OCI-LY7 (cell line): ENCODE results near the gene ZDHHC5.

Source experiments
- EZH2phosphoT487 ChIP-seq: fragments of 200-600 bp; sonication (generic); IDR thresholded peaks from 2 replicates; pipeline ENCODE4 v1.6.1; 2018; ENCODE audit warnings: low read depth, borderline replicate concordance, mild to moderate bottlenecking, mixed run types, antibody characterized with exemption, low read length, moderate library complexity, mixed read lengths
- TF ChIP-seq, protein P1 (sequence below): fragments of 200-600 bp; sonication (generic); conservative IDR thresholded peaks from 2 replicates; pipeline ENCODE4 v1.5.1; 2014; ENCODE audit warnings: mild to moderate bottlenecking, antibody characterized with exemption, low read length, moderate library complexity, mixed read lengths

DNA sequence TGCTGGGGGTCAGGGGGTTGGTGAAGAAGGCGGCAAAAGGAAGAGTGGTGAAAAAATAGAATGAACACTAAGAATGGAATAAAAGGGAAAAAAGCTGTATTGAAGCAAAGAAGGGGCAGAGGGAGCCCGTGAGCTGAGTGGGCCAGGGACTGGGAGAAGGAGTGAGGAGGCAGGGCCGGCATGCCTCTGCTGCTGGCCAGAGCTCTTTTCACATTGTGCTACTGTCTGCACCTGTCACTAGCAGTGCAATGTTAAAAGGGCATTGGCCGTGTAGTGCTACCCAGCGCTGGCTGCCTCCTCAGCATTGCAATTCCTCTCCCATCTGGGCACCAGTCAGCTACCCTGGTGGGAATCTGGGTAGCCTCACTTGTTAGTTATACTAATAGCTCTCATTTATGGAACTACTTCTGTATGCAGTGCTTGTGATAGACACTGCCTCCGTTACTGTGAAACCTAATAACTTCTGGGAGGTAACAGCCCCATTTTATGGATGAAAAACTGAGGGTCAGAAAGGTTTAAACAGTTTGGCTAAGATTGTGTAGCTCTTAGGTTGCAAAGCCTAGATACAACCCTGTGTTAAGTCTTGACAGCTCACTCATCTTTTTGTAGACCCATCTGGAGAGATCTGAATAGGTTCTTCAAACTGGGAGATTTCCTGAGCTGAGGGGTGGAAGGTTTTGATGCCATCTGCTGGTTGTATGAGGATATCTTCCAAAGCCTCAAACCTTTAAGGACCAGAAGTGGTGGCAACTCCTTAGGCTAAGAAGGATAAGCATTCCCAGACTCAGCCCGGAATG, 26.7 kb upstream of the ZDHHC5 start:
- TF ChIP-seq, protein P1, sequence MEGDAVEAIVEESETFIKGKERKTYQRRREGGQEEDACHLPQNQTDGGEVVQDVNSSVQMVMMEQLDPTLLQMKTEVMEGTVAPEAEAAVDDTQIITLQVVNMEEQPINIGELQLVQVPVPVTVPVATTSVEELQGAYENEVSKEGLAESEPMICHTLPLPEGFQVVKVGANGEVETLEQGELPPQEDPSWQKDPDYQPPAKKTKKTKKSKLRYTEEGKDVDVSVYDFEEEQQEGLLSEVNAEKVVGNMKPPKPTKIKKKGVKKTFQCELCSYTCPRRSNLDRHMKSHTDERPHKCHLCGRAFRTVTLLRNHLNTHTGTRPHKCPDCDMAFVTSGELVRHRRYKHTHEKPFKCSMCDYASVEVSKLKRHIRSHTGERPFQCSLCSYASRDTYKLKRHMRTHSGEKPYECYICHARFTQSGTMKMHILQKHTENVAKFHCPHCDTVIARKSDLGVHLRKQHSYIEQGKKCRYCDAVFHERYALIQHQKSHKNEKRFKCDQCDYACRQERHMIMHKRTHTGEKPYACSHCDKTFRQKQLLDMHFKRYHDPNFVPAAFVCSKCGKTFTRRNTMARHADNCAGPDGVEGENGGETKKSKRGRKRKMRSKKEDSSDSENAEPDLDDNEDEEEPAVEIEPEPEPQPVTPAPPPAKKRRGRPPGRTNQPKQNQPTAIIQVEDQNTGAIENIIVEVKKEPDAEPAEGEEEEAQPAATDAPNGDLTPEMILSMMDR, result peak; percentile 80
- TF ChIP-seq EZH2phosphoT487, result no peak
